ENCODE results near the gene SPATS1. TPM values are rescaled to one million over a fixed set of nuclear protein-coding genes. Genes with fewer than 3 reads are reported as not detected.

SPATS1 gene
- total RNA-seq, 3 donors from 2014 or later (not counting 1 experiment from before 2014, with no cell fraction given), result not detected

- no peak overlapping the region for H3K27ac ChIP-seq (ENCODE audit: low read length)
- no peak overlapping the region for H3K4me3 ChIP-seq (ENCODE audit: low read length)
- no peaks in the 10 kb centered on the region for H3K9me3 ChIP-seq (ENCODE audit: control insufficient read depth, insufficient read depth, low read length)
- H3K36me3 ChIP-seq (ENCODE audit: control insufficient read depth, insufficient read depth, low read length), result no peaks in the 10 kb centered on the region
- peaks cover 8 to 25% of the 10 kb centered on the region in 2 donors for H3K27me3 Mint-ChIP-seq (ENCODE audit: low read depth in 2 of 2)
- H3K4me3 Mint-ChIP-seq, result no peak overlapping the region
- TF ChIP-seq CTCF (IDR thresholded peaks at IDR 0.05), result no peak
- intact Hi-C loops (cut with micrococcal nuclease), result no loop called here
- H3K9me3 Mint-ChIP-seq, result no peaks in the 10 kb centered on the region
- H3K4me1 ChIP-seq (ENCODE audit: control insufficient read depth, insufficient read depth, low read length), result no peaks in the 10 kb centered on the region
- WGBS (ENCODE audit: insufficient coverage), result 5% methylated on average over 2 of the region's 2 CpGs
- no peaks in the 10 kb centered on the region for H3K27me3 ChIP-seq (ENCODE audit: control insufficient read depth, insufficient read depth, low read length)
- H3K4me1 Mint-ChIP-seq, result no peaks in the 10 kb centered on the region
- H3K36me3 Mint-ChIP-seq, result no peaks in the 10 kb centered on the region
- no peak overlapping the region for H3K27ac Mint-ChIP-seq
- DNase-seq, result no peak
- ATAC-seq, result no peak
Measured at GRCh38 chr6:44367681-44368080, 25.2 kb downstream of the SPATS1 start.

- H3K4me1 Mint-ChIP-seq, result no peaks in the 10 kb centered on the region
- H3K4me3 Mint-ChIP-seq, result no peak overlapping the region
- Histone ChIP-seq H3K4me1 (ENCODE audit: control insufficient read depth, insufficient read depth, low read length) (no peaks in the 10 kb centered on the region), H3K36me3 (ENCODE audit: control insufficient read depth, insufficient read depth, low read length) (no peaks in the 10 kb centered on the region), H3K9me3 (ENCODE audit: control insufficient read depth, insufficient read depth, low read length) (no peaks in the 10 kb centered on the region), H3K27ac (ENCODE audit: low read length) (no peak overlapping the region), H3K4me3 (ENCODE audit: low read length) (no peak overlapping the region), H3K27me3 (ENCODE audit: control insufficient read depth, insufficient read depth, low read length) (no peaks in the 10 kb centered on the region)
- WGBS (ENCODE audit: insufficient coverage), result 92% methylated on average over 2 of the region's 3 CpGs
- peaks cover 6 to 35% of the 10 kb centered on the region in 2 donors for H3K27me3 Mint-ChIP-seq (ENCODE audit: low read depth in 2 of 2)
- H3K36me3 Mint-ChIP-seq, result no peaks in the 10 kb centered on the region
- H3K9me3 Mint-ChIP-seq, result no peaks in the 10 kb centered on the region
- TF ChIP-seq CTCF (IDR thresholded peaks at IDR 0.05), result no peak
- intact Hi-C loops (cut with micrococcal nuclease), result no loop called here
- no peak overlapping the region for H3K27ac Mint-ChIP-seq
- no peak for ATAC-seq
- DNase-seq, result no peak
Measured at GRCh38 chr6:44373051-44373450, 30.6 kb downstream of the SPATS1 start.

- Histone ChIP-seq H3K27ac (ENCODE audit: low read length) (no peak overlapping the region), H3K27me3 (ENCODE audit: control insufficient read depth, insufficient read depth, low read length) (no peaks in the 10 kb centered on the region), H3K4me3 (ENCODE audit: low read length) (no peak overlapping the region), H3K4me1 (ENCODE audit: control insufficient read depth, insufficient read depth, low read length) (no peaks in the 10 kb centered on the region), H3K36me3 (ENCODE audit: control insufficient read depth, insufficient read depth, low read length) (no peaks in the 10 kb centered on the region), H3K9me3 (ENCODE audit: control insufficient read depth, insufficient read depth, low read length) (no peaks in the 10 kb centered on the region)
- H3K36me3 Mint-ChIP-seq, result no peaks in the 10 kb centered on the region
- no peak overlapping the region for H3K4me3 Mint-ChIP-seq
- H3K4me1 Mint-ChIP-seq, result no peaks in the 10 kb centered on the region
- no peaks in the 10 kb centered on the region for H3K9me3 Mint-ChIP-seq
- H3K27ac Mint-ChIP-seq, result no peak overlapping the region
- DNase-seq, result no peak
- no peak for ATAC-seq
- no peak for TF ChIP-seq CTCF (IDR thresholded peaks at IDR 0.05)
- intact Hi-C loops (cut with micrococcal nuclease), result no loop called here
- WGBS (ENCODE audit: insufficient coverage), result 91% methylated on average over 2 of the region's 2 CpGs
- H3K27me3 Mint-ChIP-seq (ENCODE audit: low read depth in 2 of 2), result peaks cover 4 to 29% of the 10 kb centered on the region in 2 donors
Measured at GRCh38 chr6:44373787-44374186, 31.3 kb downstream of the SPATS1 start.

- H3K27me3 ChIP-seq (ENCODE audit: control insufficient read depth, insufficient read depth, low read length), result no peaks in the 10 kb centered on the region
- no peak overlapping the region for H3K4me3 ChIP-seq (ENCODE audit: low read length)
- H3K9me3 ChIP-seq (ENCODE audit: control insufficient read depth, insufficient read depth, low read length), result no peaks in the 10 kb centered on the region
- H3K4me1 Mint-ChIP-seq, result no peaks in the 10 kb centered on the region
- H3K27me3 Mint-ChIP-seq (ENCODE audit: low read depth in 2 of 2), result peaks cover 7 to 26% of the 10 kb centered on the region in 2 donors
- ATAC-seq, result no peak
- no peaks in the 10 kb centered on the region for H3K9me3 Mint-ChIP-seq
- H3K36me3 ChIP-seq (ENCODE audit: control insufficient read depth, insufficient read depth, low read length), result no peaks in the 10 kb centered on the region
- no peak overlapping the region for H3K27ac Mint-ChIP-seq
- DNase-seq, result no peak
- no peak for TF ChIP-seq CTCF (IDR thresholded peaks at IDR 0.05)
- H3K36me3 Mint-ChIP-seq, result no peaks in the 10 kb centered on the region
- intact Hi-C loops (cut with micrococcal nuclease), result no loop called here
- 81% methylated on average over 3 of the region's 3 CpGs for WGBS (ENCODE audit: insufficient coverage)
- H3K4me3 Mint-ChIP-seq, result no peak overlapping the region
- no peak overlapping the region for H3K27ac ChIP-seq (ENCODE audit: low read length)
- no peaks in the 10 kb centered on the region for H3K4me1 ChIP-seq (ENCODE audit: control insufficient read depth, insufficient read depth, low read length)
Measured at GRCh38 chr6:44375071-44375470, 32.6 kb downstream of the SPATS1 start.
